ENCODE results near the gene BAZ2B.

- TF ChIP-seq CTCF (IDR thresholded peaks at IDR 0.05; ENCODE audit: insufficient read depth, low read length, poor library complexity, severe bottlenecking) (no peak), EZH2phosphoT487 (conservative IDR thresholded peaks at IDR 0.05; ENCODE audit: low read length) (no peak)
Observed at GRCh38 chr2:159439421-159439820, 176.9 kb downstream of the BAZ2B start.

All from SU-DHL-6 (cell line).